HG02943 (cell line): Measurements from ENCODE around the gene TAOK1.

Experiments
- ATAC-seq: cut with Tn5 transposase; IDR thresholded peaks from one replicate; pipeline ENCODE4 v1.9.1; 2021; ENCODE audit warnings: mild to moderate bottlenecking, low read depth, moderate library complexity; ENCODE audit not compliant: unreplicated experiment

TAOK1 gene

GRCh38 chr17:29376667-29377270 lies 13.4 kb upstream of the TAOK1 start:
- ATAC-seq, result no peak

- no peak for ATAC-seq
Measured at GRCh38 chr17:29378500-29378899, 11.7 kb upstream of the TAOK1 start.

- ATAC-seq, result no peak
Measured at GRCh38 chr17:29379084-29379991, 10.8 kb upstream of the TAOK1 start.

GRCh38 chr17:29383686-29384085 lies 6.5 kb upstream of the TAOK1 start:
- no peak for ATAC-seq

- ATAC-seq, result no peak
Measured at GRCh38 chr17:29384901-29385300, 5.3 kb upstream of the TAOK1 start.

GRCh38 chr17:29386760-29387159 lies 3.4 kb upstream of the TAOK1 start:
- no peak for ATAC-seq

- no peak for ATAC-seq
Measured at GRCh38 chr17:29388937-29389336, 1.2 kb upstream of the TAOK1 start.

- no peak for ATAC-seq
Measured at GRCh38 chr17:29390851-29391631, 878 bp downstream of the TAOK1 start.

GRCh38 chr17:29393436-29393835 lies 3.3 kb downstream of the TAOK1 start:
- ATAC-seq, result no peak

- no peak for ATAC-seq
Measured at GRCh38 chr17:29394761-29395160, 4.6 kb downstream of the TAOK1 start.

- no peak for ATAC-seq
Measured at GRCh38 chr17:29396066-29396465, 5.9 kb downstream of the TAOK1 start.

GRCh38 chr17:29399634-29400033 lies 9.5 kb downstream of the TAOK1 start:
- no peak for ATAC-seq

- no peak for ATAC-seq
Measured at GRCh38 chr17:29400818-29401217, 10.7 kb downstream of the TAOK1 start.

GRCh38 chr17:29401258-29401657 lies 11.1 kb downstream of the TAOK1 start:
- no peak for ATAC-seq

- no peak for ATAC-seq
Measured at GRCh38 chr17:29407856-29408255, 17.7 kb downstream of the TAOK1 start.

- no peak for ATAC-seq
Measured at GRCh38 chr17:29409963-29410362, 19.8 kb downstream of the TAOK1 start.

- ATAC-seq, result no peak
Measured at GRCh38 chr17:29412780-29413565, 22.8 kb downstream of the TAOK1 start.

GRCh38 chr17:29420128-29420527 lies 30.0 kb downstream of the TAOK1 start:
- ATAC-seq, result no peak

GRCh38 chr17:29430275-29430674 lies 40.1 kb downstream of the TAOK1 start:
- no peak for ATAC-seq

- ATAC-seq, result no peak
Measured at GRCh38 chr17:29433541-29433940, 43.4 kb downstream of the TAOK1 start.
